HepG2 (cell line): ENCODE results near the gene BRAP. TPM values are rescaled to one million over a fixed set of nuclear protein-coding genes. Genes with fewer than 3 reads are reported as not detected.
A peak's percentile ranks its signal among the peaks of the same experiment; 100 is the strongest.

ENCODE experiments used
- AGO2 ChIP-seq: fragments of 200-400 bp; formaldehyde crosslinking; optimal IDR thresholded peaks from 2 replicates; pipeline ENCODE3; 2017; ENCODE audit warnings: mild to moderate bottlenecking, low read depth, low read length, moderate library complexity
- BORCS8-MEF2B ChIP-seq: sonication (generic); formaldehyde crosslinking; IDR thresholded peaks from 2 replicates; pipeline ENCODE4 v1.8.0; 2022; ENCODE audit warnings: mild to moderate bottlenecking, missing genetic modification reagents
- EP300 ChIP-seq, 3 experiments: sonication (generic) in 1 of 3; formaldehyde crosslinking in 1 of 3; IDR thresholded peaks; 2 replicates each; pipeline versions ENCODE4 v1.5.1 to v1.6.1; 2011 to 2020; ENCODE audit warnings: low read depth in 2 of 3, low read length in 2 of 3, borderline replicate concordance in 1 of 3, improper control_type of control experiment in 1 of 3, mild to moderate bottlenecking in 1 of 3, missing genetic modification reagents in 1 of 3, moderate library complexity in 1 of 3
- HDAC6 ChIP-seq: fragments of 200-600 bp; sonication (generic); IDR thresholded peaks from 2 replicates; pipeline ENCODE4 v1.7.0; 2017; ENCODE audit warnings: mild to moderate bottlenecking, antibody characterized with exemption, low read length, low read depth
- ISX ChIP-seq: sonication (generic); formaldehyde crosslinking; conservative IDR thresholded peaks from 2 replicates; pipeline ENCODE4 v1.5.0; 2020; ENCODE audit warnings: missing genetic modification reagents
- JUN ChIP-seq: sonication (generic); formaldehyde crosslinking; IDR thresholded peaks from 2 replicates; pipeline ENCODE4 v1.4.0; 2020; ENCODE audit warnings: mild to moderate bottlenecking, missing genetic modification reagents
- NPAS2 ChIP-seq: sonication (generic); formaldehyde crosslinking; IDR thresholded peaks from 2 replicates; pipeline ENCODE4 v1.8.0; 2022; ENCODE audit warnings: mild to moderate bottlenecking, missing genetic modification reagents, borderline replicate concordance
- RBFOX2 ChIP-seq: fragments of 200-400 bp; formaldehyde crosslinking; IDR thresholded peaks from 2 replicates; pipeline ENCODE4 v1.6.1; 2017; ENCODE audit warnings: low read depth, mild to moderate bottlenecking, low read length
- SOX5 ChIP-seq: IDR thresholded peaks from 2 replicates; pipeline ENCODE4 v1.6.1; 2016; ENCODE audit warnings: borderline replicate concordance
- SRSF4 ChIP-seq: fragments of 200-400 bp; formaldehyde crosslinking; IDR thresholded peaks from one replicate; pipeline ENCODE4 v1.6.1; 2018; ENCODE audit warnings: mild to moderate bottlenecking, low read depth, low read length, moderate library complexity; ENCODE audit not compliant: poor library complexity, severe bottlenecking
- ZFP36 ChIP-seq: fragments of 150-350 bp; IDR thresholded peaks from 2 replicates; pipeline ENCODE4 v1.6.1; 2018; ENCODE audit warnings: borderline replicate concordance, low read length, low read depth; ENCODE audit not compliant: partially characterized antibody
- ZFP62 ChIP-seq: sonication (generic); formaldehyde crosslinking; IDR thresholded peaks from 2 replicates; pipeline ENCODE4 v1.4.0; 2020; ENCODE audit warnings: missing genetic modification reagents
- ZHX1 ChIP-seq: sonication (generic); formaldehyde crosslinking; IDR thresholded peaks from 2 replicates; pipeline ENCODE4 v1.8.1; 2022; ENCODE audit warnings: low read depth, mild to moderate bottlenecking, missing genetic modification reagents
- ZMYM3 ChIP-seq: sonication (generic); formaldehyde crosslinking; IDR thresholded peaks from 2 replicates; pipeline ENCODE4 v1.5.1; 2020; ENCODE audit warnings: mild to moderate bottlenecking, missing genetic modification reagents
- ZNF136 ChIP-seq: sonication (generic); formaldehyde crosslinking; IDR thresholded peaks from 2 replicates; pipeline ENCODE4 v1.8.1; 2022; ENCODE audit warnings: low read depth, mild to moderate bottlenecking, moderate library complexity, missing genetic modification reagents
- ZNF678 ChIP-seq: sonication (generic); formaldehyde crosslinking; IDR thresholded peaks from 2 replicates; pipeline ENCODE4 v1.4.0; 2020; ENCODE audit warnings: mild to moderate bottlenecking, missing genetic modification reagents
- ZSCAN22 ChIP-seq: sonication (generic); formaldehyde crosslinking; IDR thresholded peaks from 2 replicates; pipeline ENCODE4 v1.4.0; 2020; ENCODE audit warnings: mild to moderate bottlenecking, missing genetic modification reagents
- polyA plus RNA-seq, 8 experiments: library from polyadenylated mRNA; depleted of rRNA in 3 of 8; stranded (reverse) in 7 of 8; unstranded in 1 of 8; fragments of >200 nt; fragmentation: Illumina TruSeq in 4 of 8; extraction: Trizol in 4 of 8; gene quantifications; 2 replicates each; pipeline versions ENCODE4 v1.2.1 to v1.2.3, GENCODE V29; 2011 to 2016; ENCODE audit warnings: low read depth in 4 of 8, missing spikeins in 1 of 8, mixed read lengths in 1 of 8; ENCODE audit not compliant: insufficient read depth in 1 of 8
- total RNA-seq, 5 experiments: library from RNA; depleted of rRNA; stranded (reverse); fragments of >200 nt; fragmentation: Illumina TruSeq; extraction: Trizol; gene quantifications; 2 replicates each; pipeline ENCODE4 v1.2.3, GENCODE V29; 2016; ENCODE audit warnings: low read depth in 1 of 5
- TF ChIP-seq, protein P1 (sequence below): sonication (generic); formaldehyde crosslinking; IDR thresholded peaks from 2 replicates; pipeline ENCODE4 v1.8.0; 2023; ENCODE audit warnings: mild to moderate bottlenecking, missing genetic modification reagents
- TF ChIP-seq, protein P2 (sequence below): sonication (generic); formaldehyde crosslinking; IDR thresholded peaks from 2 replicates; pipeline ENCODE4 v1.9.0; 2021; ENCODE audit warnings: missing genetic modification reagents, mild to moderate bottlenecking, borderline replicate concordance
- TF ChIP-seq, protein P3 (sequence below): sonication (generic); formaldehyde crosslinking; IDR thresholded peaks from 2 replicates; pipeline ENCODE4 v1.4.0; 2020; ENCODE audit warnings: missing genetic modification reagents, borderline replicate concordance

BRAP gene
- total and polyA plus RNA-seq, 2 of the 13 experiments (the other 11 are each of a cell fraction or from before 2014, with no cell fraction given), result 8.1 to 15.4 TPM

- TF ChIP-seq ZHX1 (CRISPR knock-in tag) (no peak), HDAC6 (no peak), RBFOX2 (peak; percentile 97), JUN (CRISPR knock-in tag) (no peak), ZFP62 (CRISPR knock-in tag) (no peak), ZNF678 (CRISPR knock-in tag) (no peak), NPAS2 (CRISPR knock-in tag) (no peak), ZMYM3 (CRISPR knock-in tag) (peak; percentile 99), SOX5 (CRISPR knock-in tag) (0 out of 2 replicates have a peak, but pooled peaks have one; percentile 32), ISX (CRISPR knock-in tag) (no peak), ZFP36 (no peak), BORCS8-MEF2B (CRISPR knock-in tag) (peak; percentile 70; the same call in 1 of the 2 replicates), ZSCAN22 (no peak), SRSF4 (no peak), ZNF136 (no peak), AGO2 (peak; percentile 57), EP300 (IDR thresholded peaks at IDR 0.05; ENCODE audit: low read depth in 2 of 2, low read length in 2 of 2) (no peak), EP300 (CRISPR knock-in tag; IDR thresholded peaks at IDR 0.05; ENCODE audit: borderline replicate concordance) (no peak)
- TF ChIP-seq, protein P1, sequence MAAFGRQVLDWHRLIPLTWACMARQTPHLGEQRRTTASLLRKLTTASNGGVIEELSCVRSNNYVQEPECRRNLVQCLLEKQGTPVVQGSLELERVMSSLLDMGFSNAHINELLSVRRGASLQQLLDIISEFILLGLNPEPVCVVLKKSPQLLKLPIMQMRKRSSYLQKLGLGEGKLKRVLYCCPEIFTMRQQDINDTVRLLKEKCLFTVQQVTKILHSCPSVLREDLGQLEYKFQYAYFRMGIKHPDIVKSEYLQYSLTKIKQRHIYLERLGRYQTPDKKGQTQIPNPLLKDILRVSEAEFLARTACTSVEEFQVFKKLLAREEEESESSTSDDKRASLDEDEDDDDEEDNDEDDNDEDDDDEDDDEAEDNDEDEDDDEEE (CRISPR knock-in tag), result peak; percentile 37; the same call in 1 of the 2 replicates
- TF ChIP-seq, protein P2, sequence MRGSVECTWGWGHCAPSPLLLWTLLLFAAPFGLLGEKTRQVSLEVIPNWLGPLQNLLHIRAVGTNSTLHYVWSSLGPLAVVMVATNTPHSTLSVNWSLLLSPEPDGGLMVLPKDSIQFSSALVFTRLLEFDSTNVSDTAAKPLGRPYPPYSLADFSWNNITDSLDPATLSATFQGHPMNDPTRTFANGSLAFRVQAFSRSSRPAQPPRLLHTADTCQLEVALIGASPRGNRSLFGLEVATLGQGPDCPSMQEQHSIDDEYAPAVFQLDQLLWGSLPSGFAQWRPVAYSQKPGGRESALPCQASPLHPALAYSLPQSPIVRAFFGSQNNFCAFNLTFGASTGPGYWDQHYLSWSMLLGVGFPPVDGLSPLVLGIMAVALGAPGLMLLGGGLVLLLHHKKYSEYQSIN, result no peak
- TF ChIP-seq, protein P3, sequence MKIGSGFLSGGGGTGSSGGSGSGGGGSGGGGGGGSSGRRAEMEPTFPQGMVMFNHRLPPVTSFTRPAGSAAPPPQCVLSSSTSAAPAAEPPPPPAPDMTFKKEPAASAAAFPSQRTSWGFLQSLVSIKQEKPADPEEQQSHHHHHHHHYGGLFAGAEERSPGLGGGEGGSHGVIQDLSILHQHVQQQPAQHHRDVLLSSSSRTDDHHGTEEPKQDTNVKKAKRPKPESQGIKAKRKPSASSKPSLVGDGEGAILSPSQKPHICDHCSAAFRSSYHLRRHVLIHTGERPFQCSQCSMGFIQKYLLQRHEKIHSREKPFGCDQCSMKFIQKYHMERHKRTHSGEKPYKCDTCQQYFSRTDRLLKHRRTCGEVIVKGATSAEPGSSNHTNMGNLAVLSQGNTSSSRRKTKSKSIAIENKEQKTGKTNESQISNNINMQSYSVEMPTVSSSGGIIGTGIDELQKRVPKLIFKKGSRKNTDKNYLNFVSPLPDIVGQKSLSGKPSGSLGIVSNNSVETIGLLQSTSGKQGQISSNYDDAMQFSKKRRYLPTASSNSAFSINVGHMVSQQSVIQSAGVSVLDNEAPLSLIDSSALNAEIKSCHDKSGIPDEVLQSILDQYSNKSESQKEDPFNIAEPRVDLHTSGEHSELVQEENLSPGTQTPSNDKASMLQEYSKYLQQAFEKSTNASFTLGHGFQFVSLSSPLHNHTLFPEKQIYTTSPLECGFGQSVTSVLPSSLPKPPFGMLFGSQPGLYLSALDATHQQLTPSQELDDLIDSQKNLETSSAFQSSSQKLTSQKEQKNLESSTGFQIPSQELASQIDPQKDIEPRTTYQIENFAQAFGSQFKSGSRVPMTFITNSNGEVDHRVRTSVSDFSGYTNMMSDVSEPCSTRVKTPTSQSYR (CRISPR knock-in tag), result peak; percentile 30; the same call in 1 of the 2 replicates
Observed at GRCh38 chr12:111685811-111686573, at the start of gene BRAP, which contains the start of gene ACAD10 (continued).
